Neural crest cell (in vitro differentiated cells): ENCODE data around the gene RINL. TPM values are rescaled to one million over a fixed set of nuclear protein-coding genes. Genes with fewer than 3 reads are reported as not detected.

Source experiments
- DNase-seq: peaks from one replicate; pipeline ENCODE4 v3.0.0; 2021; ENCODE audit warnings: low read depth, mixed read lengths, low spot score
- H3K27ac Mint-ChIP-seq: one replicate; pipeline ENCODE4 v1.8.0; 2021; ENCODE audit warnings: mild to moderate bottlenecking, mixed read lengths; ENCODE audit not compliant: unreplicated experiment
- H3K27me3 Mint-ChIP-seq: 2 replicates; pipeline ENCODE4 v1.8.0; 2021; ENCODE audit warnings: low read depth, mild to moderate bottlenecking, mixed read lengths
- H3K36me3 Mint-ChIP-seq: 2 replicates; pipeline ENCODE4 v1.8.0; 2021; ENCODE audit warnings: low read depth, mild to moderate bottlenecking, mixed read lengths
- H3K4me1 Mint-ChIP-seq: 2 replicates; pipeline ENCODE4 v1.8.0; 2021; ENCODE audit warnings: mixed read lengths
- H3K4me3 Mint-ChIP-seq: one replicate; pipeline ENCODE4 v1.8.0; 2021; ENCODE audit warnings: mild to moderate bottlenecking, mixed read lengths
- H3K9me3 Mint-ChIP-seq: 2 replicates; pipeline ENCODE4 v1.8.0; 2021; ENCODE audit warnings: mixed read lengths
- long read RNA-seq: library from polyadenylated mRNA; unstranded; transcript quantifications from one replicate; pipeline ENCODE4 v2.0.0, GENCODE V29; 2020
- total RNA-seq: library from RNA; stranded (reverse); gene quantifications from 2 replicates; pipeline ENCODE4 v1.2.1, GENCODE V29; 2021
- TF ChIP-seq, protein P1 (sequence below): fragments of 200-600 bp; sonication (generic); conservative IDR thresholded peaks from 2 replicates; pipeline ENCODE4 v1.5.0; 2021; ENCODE audit warnings: antibody characterized with exemption, mild to moderate bottlenecking

RINL gene, protein sequence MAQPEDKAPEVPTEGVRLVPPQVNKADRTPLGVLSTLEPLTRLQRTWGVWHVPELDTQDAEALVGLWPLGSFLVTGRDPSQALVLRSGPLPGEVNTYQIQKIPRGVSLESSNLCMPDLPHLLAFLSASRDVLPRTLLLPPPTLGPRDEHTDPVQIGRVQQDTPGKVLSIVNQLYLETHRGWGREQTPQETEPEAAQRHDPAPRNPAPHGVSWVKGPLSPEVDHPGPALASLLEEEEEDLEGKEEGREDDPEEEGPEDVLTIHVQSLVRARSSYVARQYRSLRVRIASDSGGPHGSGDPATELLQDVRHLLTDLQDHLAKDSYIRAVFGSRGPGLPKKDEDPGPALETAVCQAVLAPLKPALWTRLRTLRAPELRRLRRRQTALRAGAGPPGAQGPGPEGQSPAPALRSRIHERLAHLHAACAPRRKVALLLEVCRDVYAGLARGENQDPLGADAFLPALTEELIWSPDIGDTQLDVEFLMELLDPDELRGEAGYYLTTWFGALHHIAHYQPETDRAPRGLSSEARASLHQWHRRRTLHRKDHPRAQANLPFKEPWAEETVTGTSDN
- total RNA-seq: 1.4 and 1.6 TPM in 2 replicates
- long read RNA-seq: 0 reads

DNA sequence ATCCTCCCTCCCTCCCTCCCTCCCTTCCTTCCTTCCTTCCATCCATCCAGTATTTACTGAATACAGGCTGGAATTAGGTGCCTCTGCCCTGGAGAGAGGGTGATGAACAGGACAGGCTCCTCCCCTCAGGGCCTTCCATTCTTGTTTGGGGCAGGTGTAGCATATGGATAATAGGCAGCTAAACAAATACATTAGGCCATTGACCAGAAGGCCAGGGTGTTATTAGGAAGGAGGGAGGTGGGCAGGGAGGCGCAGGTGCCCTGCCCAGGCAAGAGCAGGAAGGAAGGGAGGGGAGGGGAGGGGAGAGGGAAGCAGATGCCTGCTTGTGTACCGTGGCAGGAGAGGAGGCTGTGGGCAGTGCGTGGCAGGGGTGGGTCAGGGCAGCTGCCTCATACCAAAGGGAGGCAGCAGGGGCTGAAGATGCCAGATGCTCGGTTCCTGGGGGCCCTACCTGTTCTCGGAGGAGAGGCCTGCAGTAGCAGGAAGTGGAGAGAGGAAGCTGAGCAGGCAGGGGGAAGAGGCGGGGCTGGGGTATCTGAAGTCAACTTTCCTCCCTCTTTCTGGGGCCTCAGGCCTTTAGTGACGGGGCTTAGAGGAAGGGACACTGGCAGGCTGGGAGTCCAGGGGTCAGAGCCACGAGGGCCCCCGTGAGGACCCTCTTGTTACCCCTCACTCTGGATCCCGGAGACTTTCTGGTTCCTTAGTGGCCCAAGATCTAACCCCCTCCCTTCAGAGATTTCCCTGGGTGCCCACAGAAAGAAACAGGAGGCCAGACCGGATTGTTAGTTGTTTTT is at the start of gene RINL:
TSS of gene RINL (minus strand) at position 495 of the 794 bp plus-strand sequence. CDS start 1,533 bp downstream, outside the sequence.
- Mint-ChIP-seq H3K27me3 (no peaks in the 10 kb centered on the region), H3K36me3 (no peaks in the 10 kb centered on the region), H3K4me1 (peaks cover 11% of the 10 kb centered on the region), H3K4me3 (no peak within 1 kb of the TSS), H3K9me3 (no peaks in the 10 kb centered on the region), H3K27ac (peak within 1 kb of the TSS; percentile 90)
- TF ChIP-seq, protein P1, sequence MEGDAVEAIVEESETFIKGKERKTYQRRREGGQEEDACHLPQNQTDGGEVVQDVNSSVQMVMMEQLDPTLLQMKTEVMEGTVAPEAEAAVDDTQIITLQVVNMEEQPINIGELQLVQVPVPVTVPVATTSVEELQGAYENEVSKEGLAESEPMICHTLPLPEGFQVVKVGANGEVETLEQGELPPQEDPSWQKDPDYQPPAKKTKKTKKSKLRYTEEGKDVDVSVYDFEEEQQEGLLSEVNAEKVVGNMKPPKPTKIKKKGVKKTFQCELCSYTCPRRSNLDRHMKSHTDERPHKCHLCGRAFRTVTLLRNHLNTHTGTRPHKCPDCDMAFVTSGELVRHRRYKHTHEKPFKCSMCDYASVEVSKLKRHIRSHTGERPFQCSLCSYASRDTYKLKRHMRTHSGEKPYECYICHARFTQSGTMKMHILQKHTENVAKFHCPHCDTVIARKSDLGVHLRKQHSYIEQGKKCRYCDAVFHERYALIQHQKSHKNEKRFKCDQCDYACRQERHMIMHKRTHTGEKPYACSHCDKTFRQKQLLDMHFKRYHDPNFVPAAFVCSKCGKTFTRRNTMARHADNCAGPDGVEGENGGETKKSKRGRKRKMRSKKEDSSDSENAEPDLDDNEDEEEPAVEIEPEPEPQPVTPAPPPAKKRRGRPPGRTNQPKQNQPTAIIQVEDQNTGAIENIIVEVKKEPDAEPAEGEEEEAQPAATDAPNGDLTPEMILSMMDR: no peak
- DNase-seq: no peak

DNA sequence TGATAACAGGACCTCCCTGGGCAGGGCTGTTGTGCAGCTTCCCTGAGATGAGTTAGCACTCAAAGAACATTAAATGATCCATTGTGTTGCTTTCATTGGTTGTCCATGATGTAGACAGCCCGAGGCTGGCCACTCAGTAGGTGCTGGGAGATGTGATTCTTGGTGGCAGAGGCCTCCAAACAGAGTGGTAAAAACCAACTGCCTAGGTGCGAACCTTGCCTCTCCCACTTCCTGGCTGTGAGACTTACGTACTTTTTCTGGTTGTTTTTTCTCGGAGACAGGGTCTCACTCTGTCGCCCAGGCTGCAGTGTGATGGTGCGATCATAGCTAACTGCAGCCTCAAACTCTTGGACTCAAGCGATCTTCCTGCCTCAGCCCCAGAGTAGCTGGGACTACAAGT is 46.3 kb upstream of the RINL start:
- H3K9me3 Mint-ChIP-seq: no peaks in the 10 kb centered on the region
- DNase-seq: no peak
- no peaks in the 10 kb centered on the region for H3K27me3 Mint-ChIP-seq
- H3K4me1 Mint-ChIP-seq: peaks cover 5% of the 10 kb centered on the region
- peaks cover 13% of the 10 kb centered on the region for H3K36me3 Mint-ChIP-seq
- TF ChIP-seq, protein P1: no peak
- H3K27ac Mint-ChIP-seq: no peak overlapping the region
- H3K4me3 Mint-ChIP-seq: no peak overlapping the region

DNA sequence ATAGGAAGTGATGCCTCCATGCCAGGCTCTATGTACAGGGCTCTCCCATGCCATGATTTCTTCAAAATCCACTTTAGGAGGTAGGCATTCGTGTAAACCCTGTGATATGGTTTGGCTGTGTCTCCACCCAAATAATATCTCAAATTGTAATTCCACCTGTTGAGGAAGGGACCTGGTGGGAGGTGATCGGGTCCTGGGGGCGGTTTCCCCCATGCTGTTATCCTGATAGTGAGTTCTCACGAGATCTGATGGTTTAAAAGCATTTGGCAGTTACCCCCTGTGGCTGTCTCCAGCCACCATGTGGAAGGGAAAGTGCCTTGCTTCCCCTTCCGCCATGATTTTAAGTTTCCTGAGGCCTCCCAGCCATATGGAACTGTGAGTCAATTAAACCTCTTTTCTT is 44.4 kb upstream of the RINL start:
- Mint-ChIP-seq H3K4me1 (no peaks in the 10 kb centered on the region), H3K27ac (no peak overlapping the region), H3K27me3 (no peaks in the 10 kb centered on the region), H3K4me3 (no peak overlapping the region), H3K9me3 (no peaks in the 10 kb centered on the region), H3K36me3 (peaks cover 13% of the 10 kb centered on the region)
- no peak for DNase-seq
- TF ChIP-seq, protein P1: no peak

DNA sequence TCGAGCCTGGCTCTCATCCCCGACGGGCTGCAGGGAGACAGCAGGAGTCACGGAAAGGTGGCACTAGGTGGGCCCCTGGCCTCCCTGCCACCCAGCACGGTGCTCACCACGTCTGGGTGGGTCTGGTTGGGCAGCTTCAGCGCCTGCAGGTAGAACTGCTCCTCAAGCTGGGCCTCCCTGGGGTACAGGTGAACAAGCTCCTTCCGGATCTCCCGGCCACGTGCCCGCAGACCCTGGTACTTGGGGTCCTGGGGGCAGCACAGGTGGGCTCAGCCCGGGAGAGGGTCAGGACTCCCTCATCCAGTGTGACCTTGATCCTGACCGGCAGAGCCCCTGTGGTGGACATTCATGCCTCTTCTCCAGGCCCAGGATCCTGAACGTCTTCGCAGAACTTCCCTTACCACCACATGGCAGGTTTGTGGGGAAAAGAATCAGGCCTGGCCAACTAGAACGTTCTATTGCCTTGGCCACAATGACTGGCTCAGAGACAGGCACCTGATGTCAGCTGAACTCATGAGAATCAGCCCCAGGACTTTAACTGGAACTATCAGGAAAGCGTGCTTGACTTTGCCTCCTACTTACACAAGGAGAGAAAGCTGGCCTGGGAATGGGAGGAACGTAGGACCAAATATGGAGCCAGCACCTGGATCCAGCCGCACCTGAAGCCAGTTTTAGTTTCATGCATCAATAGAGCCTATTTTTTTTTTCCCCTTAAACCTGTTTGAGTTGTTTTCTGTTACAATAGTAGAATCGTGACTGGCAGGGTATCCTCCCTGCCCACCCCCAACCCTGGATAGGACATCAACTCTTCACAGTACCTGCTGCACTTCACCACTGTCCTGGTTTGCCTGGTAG is 43.6 kb upstream of the RINL start:
- Mint-ChIP-seq H3K27ac (no peak overlapping the region), H3K4me3 (no peak overlapping the region), H3K36me3 (peaks cover 13% of the 10 kb centered on the region), H3K9me3 (no peaks in the 10 kb centered on the region), H3K4me1 (no peaks in the 10 kb centered on the region), H3K27me3 (no peaks in the 10 kb centered on the region)
- DNase-seq: no peak
- TF ChIP-seq, protein P1: no peak
